Neural cell (in vitro differentiated cells): ENCODE data around the gene MDM2.

Experiments used
- EZH2 ChIP-seq: fragments of 200-600, 300-800 bp; shearing (Covaris generic), sonication (generic); IDR thresholded peaks from 2 replicates; pipeline ENCODE4 v1.6.1; 2014; ENCODE audit warnings: antibody characterized with exemption, low read length, borderline replicate concordance, mild to moderate bottlenecking; ENCODE audit not compliant: insufficient read depth, poor library complexity, severe bottlenecking
- RAD21 ChIP-seq: fragments of 450-650 bp; conservative IDR thresholded peaks from 2 replicates; pipeline ENCODE4 v1.6.1; 2014; ENCODE audit warnings: antibody characterized with exemption, mild to moderate bottlenecking, moderate library complexity
- TAF1 ChIP-seq: IDR thresholded peaks from 2 replicates; pipeline ENCODE4 v1.6.1; 2012; ENCODE audit warnings: low read depth
- TF ChIP-seq, protein P1 (sequence below): fragments of 450-650 bp; IDR thresholded peaks from 2 replicates; pipeline ENCODE4 v1.5.1; 2014; ENCODE audit warnings: antibody characterized with exemption, mild to moderate bottlenecking, moderate library complexity; ENCODE audit not compliant: poor library complexity, severe bottlenecking

DNA sequence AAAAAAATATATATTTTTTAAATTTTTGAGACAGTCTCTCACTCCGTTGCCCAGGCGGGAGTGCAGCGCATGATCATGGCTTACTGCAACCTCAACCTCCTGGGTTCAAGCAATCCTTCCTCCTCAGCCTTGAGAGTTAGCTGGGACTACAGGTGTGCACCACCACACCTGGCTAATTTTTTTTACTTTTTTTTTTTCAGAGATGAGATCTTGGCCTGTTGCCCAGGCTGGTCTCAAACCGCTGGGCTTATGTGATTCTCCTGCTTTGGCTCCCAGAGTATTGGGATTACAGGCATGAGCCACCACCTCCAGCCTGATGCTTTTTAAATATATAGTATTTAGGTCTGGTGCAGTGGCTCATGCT is 24.5 kb downstream of the MDM2 start:
- no peak for TF ChIP-seq EZH2
- TF ChIP-seq, protein P1, sequence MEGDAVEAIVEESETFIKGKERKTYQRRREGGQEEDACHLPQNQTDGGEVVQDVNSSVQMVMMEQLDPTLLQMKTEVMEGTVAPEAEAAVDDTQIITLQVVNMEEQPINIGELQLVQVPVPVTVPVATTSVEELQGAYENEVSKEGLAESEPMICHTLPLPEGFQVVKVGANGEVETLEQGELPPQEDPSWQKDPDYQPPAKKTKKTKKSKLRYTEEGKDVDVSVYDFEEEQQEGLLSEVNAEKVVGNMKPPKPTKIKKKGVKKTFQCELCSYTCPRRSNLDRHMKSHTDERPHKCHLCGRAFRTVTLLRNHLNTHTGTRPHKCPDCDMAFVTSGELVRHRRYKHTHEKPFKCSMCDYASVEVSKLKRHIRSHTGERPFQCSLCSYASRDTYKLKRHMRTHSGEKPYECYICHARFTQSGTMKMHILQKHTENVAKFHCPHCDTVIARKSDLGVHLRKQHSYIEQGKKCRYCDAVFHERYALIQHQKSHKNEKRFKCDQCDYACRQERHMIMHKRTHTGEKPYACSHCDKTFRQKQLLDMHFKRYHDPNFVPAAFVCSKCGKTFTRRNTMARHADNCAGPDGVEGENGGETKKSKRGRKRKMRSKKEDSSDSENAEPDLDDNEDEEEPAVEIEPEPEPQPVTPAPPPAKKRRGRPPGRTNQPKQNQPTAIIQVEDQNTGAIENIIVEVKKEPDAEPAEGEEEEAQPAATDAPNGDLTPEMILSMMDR = no peak
- TF ChIP-seq TAF1 = no peak
- no peak for TF ChIP-seq RAD21
